Caco-2 (cell line): Measurements from ENCODE around the gene NUMBL. TPM values are rescaled to one million over a fixed set of nuclear protein-coding genes. Genes with fewer than 3 reads are reported as not detected.

Experiments used
- BruUV-seq: library from RNA; stranded (reverse); fragments of 400-500 nt; replicated peaks from 2 replicates; lab custom pipeline; 2021; lab: Mats Ljungman, UMichigan
- CTCF ChIA-PET: fragments of 300-600 bp; sonication (Branson Sonifier 250); formaldehyde crosslinking; loops from one replicate; lab custom pipeline; 2022; ENCODE audit warnings: antibody characterized with exemption; lab: Charles Lee
- POLR2A ChIA-PET: fragments of 300-600 bp; sonication (Branson Sonifier 250); formaldehyde crosslinking; loops from one replicate; lab custom pipeline; 2022; ENCODE audit warnings: antibody characterized with exemption; lab: Charles Lee
- DNase-seq, 2 experiments: peaks; one replicate each; pipeline versions ENCODE4 v3.0.0 to v3.0.0-alpha.2; 2020 to 2022
- H3K27me3 ChIP-seq: replicated peaks from 2 replicates; pipeline ENCODE4 v1.6.0; 2011; ENCODE audit warnings: low read length; ENCODE audit not compliant: control insufficient read depth, insufficient read depth
- H3K36me3 ChIP-seq: 2 replicates; pipeline ENCODE4 v1.5.1; 2011; ENCODE audit warnings: low read length; ENCODE audit not compliant: control insufficient read depth, insufficient read depth
- H3K4me1 ChIP-seq: fragments of 250-450 bp; sonication (Bioruptor Pico); 2 replicates; pipeline ENCODE4 v1.5.1; 2020; ENCODE audit warnings: mild to moderate bottlenecking
- H3K4me3 ChIP-seq: 2 replicates; pipeline ENCODE4 v1.5.1; 2011; ENCODE audit warnings: low read depth, mild to moderate bottlenecking, control low read depth, low read length
- H3K9me3 ChIP-seq: fragments of 250-450 bp; sonication (Bioruptor Pico); 2 replicates; pipeline ENCODE4 v1.5.1; 2020; ENCODE audit warnings: mild to moderate bottlenecking, moderate library complexity
- H3K27ac Mint-ChIP-seq: one replicate; pipeline ENCODE4 v1.8.0; 2022; ENCODE audit warnings: mixed read lengths; ENCODE audit not compliant: unreplicated experiment
- H3K27me3 Mint-ChIP-seq: one replicate; pipeline ENCODE4 v1.8.0; 2022; ENCODE audit warnings: mixed read lengths; ENCODE audit not compliant: insufficient read depth, unreplicated experiment
- H3K36me3 Mint-ChIP-seq: one replicate; pipeline ENCODE4 v1.8.0; 2022; ENCODE audit warnings: mild to moderate bottlenecking, mixed read lengths; ENCODE audit not compliant: insufficient read depth, unreplicated experiment
- H3K4me1 Mint-ChIP-seq: one replicate; pipeline ENCODE4 v1.8.0; 2022; ENCODE audit warnings: low read depth, mixed read lengths; ENCODE audit not compliant: unreplicated experiment
- H3K4me3 Mint-ChIP-seq: one replicate; pipeline ENCODE4 v1.8.0; 2022; ENCODE audit warnings: mild to moderate bottlenecking, moderate library complexity, mixed read lengths; ENCODE audit not compliant: unreplicated experiment
- H3K9me3 Mint-ChIP-seq: one replicate; pipeline ENCODE4 v1.8.0; 2022; ENCODE audit warnings: mixed read lengths; ENCODE audit not compliant: unreplicated experiment
- intact Hi-C: fragments of 100-400 bp; cut with micrococcal nuclease; formaldehyde crosslinking; loops from one replicate; pipeline ENCODE4 v1.10.0; 2022; ENCODE audit not compliant: unreplicated experiment
- total RNA-seq: library from RNA; stranded (reverse); gene quantifications from 2 replicates; pipeline ENCODE4 v1.2.3, GENCODE V29; 2022
- TF ChIP-seq, protein P1 (sequence below), 2 experiments: fragments of 200-600 bp in 1 of 2; IDR thresholded peaks; 1 replicate in 1 of 2; 2 replicates in 1 of 2; pipeline versions ENCODE4 v1.5.1 to v1.8.0; 2011 to 2022; ENCODE audit warnings: antibody characterized with exemption in 1 of 2, control low read depth in 1 of 2, inconsistent platforms in 1 of 2, low read depth in 1 of 2, low read length in 1 of 2, mild to moderate bottlenecking in 1 of 2, moderate library complexity in 1 of 2; ENCODE audit not compliant: insufficient read depth in 1 of 2, severe bottlenecking in 1 of 2, unreplicated experiment in 1 of 2

The NUMBL gene
- total RNA-seq, 1 experiment from 2014 or later: 22.0 TPM

DNA sequence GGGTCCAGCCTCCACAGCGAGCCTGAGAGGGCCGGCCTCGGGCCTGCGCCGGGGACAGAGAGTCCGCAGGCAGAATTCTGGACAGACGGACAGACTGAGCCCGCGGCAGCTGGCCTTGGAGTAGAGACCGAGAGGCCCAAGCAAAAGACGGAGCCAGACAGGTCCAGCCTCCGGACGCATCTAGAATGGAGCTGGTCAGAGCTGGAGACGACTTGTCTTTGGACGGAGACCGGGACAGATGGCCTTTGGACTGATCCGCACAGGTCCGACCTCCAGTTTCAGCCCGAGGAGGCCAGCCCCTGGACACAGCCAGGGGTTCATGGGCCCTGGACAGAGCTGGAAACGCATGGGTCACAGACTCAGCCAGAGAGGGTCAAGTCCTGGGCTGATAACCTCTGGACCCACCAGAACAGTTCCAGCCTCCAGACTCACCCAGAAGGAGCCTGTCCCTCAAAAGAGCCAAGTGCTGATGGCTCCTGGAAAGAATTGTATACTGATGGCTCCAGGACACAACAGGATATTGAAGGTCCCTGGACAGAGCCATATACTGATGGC is 27.0 kb upstream of the NUMBL start:
- peaks cover 73% of the 10 kb centered on the region for H3K36me3 Mint-ChIP-seq
- intact Hi-C loops: loop anchor here (2.0 kb wide), 1 partner anchor 81 kb away; the partner anchor contains the start of gene EGLN2
- no peaks in the 10 kb centered on the region for H3K9me3 ChIP-seq
- H3K27ac Mint-ChIP-seq: peak overlapping the region; percentile 93
- H3K4me3 ChIP-seq: peak overlapping the region; percentile 71
- H3K27me3 Mint-ChIP-seq: no peaks in the 10 kb centered on the region
- H3K36me3 ChIP-seq: peaks cover 4% of the 10 kb centered on the region
- H3K4me3 Mint-ChIP-seq: peak overlapping the region; percentile 84
- no peaks in the 10 kb centered on the region for H3K27me3 ChIP-seq
- peaks cover 18% of the 10 kb centered on the region for H3K4me1 Mint-ChIP-seq
- ChIA-PET POLR2A (interaction anchor here (0.6 to 2.4 kb wide), 16 partner anchors 8 to 509 kb away, joined by 3 to 33 read pairs (median 4); partner anchors contain the start of genes ACTMAP, EGLN2, NUMBL and RAB4B), CTCF (interaction anchor here (0.5 to 1.4 kb wide), 3 partner anchors 16 to 54 kb away, joined by 3 to 4 read pairs (median 3); no protein-coding TSS in a partner anchor)
- H3K4me1 ChIP-seq: peaks cover 6% of the 10 kb centered on the region; the same call in 1 of the 2 replicates
- H3K9me3 Mint-ChIP-seq: no peaks in the 10 kb centered on the region
- TF ChIP-seq, protein P1, sequence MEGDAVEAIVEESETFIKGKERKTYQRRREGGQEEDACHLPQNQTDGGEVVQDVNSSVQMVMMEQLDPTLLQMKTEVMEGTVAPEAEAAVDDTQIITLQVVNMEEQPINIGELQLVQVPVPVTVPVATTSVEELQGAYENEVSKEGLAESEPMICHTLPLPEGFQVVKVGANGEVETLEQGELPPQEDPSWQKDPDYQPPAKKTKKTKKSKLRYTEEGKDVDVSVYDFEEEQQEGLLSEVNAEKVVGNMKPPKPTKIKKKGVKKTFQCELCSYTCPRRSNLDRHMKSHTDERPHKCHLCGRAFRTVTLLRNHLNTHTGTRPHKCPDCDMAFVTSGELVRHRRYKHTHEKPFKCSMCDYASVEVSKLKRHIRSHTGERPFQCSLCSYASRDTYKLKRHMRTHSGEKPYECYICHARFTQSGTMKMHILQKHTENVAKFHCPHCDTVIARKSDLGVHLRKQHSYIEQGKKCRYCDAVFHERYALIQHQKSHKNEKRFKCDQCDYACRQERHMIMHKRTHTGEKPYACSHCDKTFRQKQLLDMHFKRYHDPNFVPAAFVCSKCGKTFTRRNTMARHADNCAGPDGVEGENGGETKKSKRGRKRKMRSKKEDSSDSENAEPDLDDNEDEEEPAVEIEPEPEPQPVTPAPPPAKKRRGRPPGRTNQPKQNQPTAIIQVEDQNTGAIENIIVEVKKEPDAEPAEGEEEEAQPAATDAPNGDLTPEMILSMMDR (IDR thresholded peaks at IDR 0.05; ENCODE audit: insufficient read depth in 1 of 2, low read depth in 1 of 2, low read length in 1 of 2, severe bottlenecking in 1 of 2, unreplicated experiment in 1 of 2): no peak
- peak in 1 of 2 experiments; percentile 66 for DNase-seq
- TSS peak; percentile 34 for BruUV-seq

DNA sequence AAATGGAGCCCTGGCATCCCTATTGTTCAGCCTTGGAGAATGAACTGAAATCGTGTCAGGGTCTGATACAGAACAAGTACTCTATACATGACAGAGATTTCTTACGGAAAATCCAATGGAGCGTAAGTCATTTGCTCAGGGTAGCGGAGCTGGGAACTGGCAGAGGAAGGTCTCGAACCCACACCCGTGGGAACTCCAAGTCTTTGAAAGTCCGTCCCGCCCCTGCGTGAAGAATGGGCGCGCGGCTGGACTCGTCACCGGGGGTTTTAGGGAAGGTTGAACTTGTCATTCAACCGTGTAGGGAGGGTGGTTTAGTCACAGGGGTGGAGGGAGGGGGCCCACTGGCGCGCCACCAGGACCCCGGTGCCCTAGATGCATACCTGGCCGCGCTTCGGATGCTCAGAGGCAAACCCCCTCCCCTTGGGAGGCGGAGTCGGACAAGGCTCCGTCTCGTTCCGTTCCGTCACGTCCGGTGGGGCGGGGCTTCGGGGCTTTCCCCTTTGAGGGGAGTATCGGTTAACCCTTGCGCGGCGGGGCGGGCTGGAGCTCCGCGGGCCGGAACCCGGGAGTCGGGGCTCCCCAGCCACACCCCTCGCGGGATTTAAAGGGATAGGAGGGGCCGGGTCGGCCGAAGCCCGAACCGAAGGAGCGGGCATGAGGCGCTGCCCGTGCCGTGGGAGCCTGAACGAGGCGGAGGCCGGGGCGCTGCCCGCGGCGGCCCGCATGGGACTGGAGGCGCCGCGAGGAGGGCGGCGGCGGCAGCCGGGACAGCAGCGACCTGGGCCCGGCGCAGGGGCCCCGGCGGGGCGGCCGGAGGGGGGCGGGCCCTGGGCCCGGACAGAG is 26.3 kb upstream of the NUMBL start, which contains the start of the genes COQ8B and ITPKC:
Gene COQ8B (minus strand): TSS at position 405 of the 843 bp plus-strand sequence. CDS start 2,254 bp downstream, outside the sequence.
Gene ITPKC (plus strand): TSS at position 631 of the 843 bp plus-strand sequence. CDS start 24 bp downstream, at position 655.
- POLR2A ChIA-PET: interaction anchor here (0.5 to 2.4 kb wide), 20 partner anchors 9 to 509 kb away, joined by 3 to 33 read pairs (median 4); partner anchors contain the start of genes ACTMAP, EGLN2, NUMBL and RAB4B
- Histone ChIP-seq H3K36me3 (peaks cover 3% of the 10 kb centered on the region), H3K27me3 (no peaks in the 10 kb centered on the region), H3K9me3 (no peaks in the 10 kb centered on the region), H3K4me1 (peaks cover 6% of the 10 kb centered on the region; the same call in 1 of the 2 replicates), H3K4me3 (peak within 1 kb of the TSS; percentile 71)
- CTCF ChIA-PET: interaction anchor here (0.5 to 1.4 kb wide), 2 partner anchors 17 to 53 kb away, joined by 3 to 4 read pairs; no protein-coding TSS in a partner anchor
- Mint-ChIP-seq H3K4me1 (peaks cover 18% of the 10 kb centered on the region), H3K27me3 (no peaks in the 10 kb centered on the region), H3K36me3 (peaks cover 67% of the 10 kb centered on the region), H3K4me3 (peak within 1 kb of the TSS; percentile 84), H3K27ac (peak within 1 kb of the TSS; percentile 93), H3K9me3 (no peaks in the 10 kb centered on the region)
- intact Hi-C loops: loop anchor here (1.0 to 2.0 kb wide), 3 partner anchors 35 to 82 kb away; partner anchors contain the start of genes EGLN2 and SNRPA
- peak; percentile 100 for DNase-seq
- TF ChIP-seq, protein P1 (IDR thresholded peaks at IDR 0.05; ENCODE audit: insufficient read depth in 1 of 2, low read depth in 1 of 2, low read length in 1 of 2, severe bottlenecking in 1 of 2, unreplicated experiment in 1 of 2): no peak
- BruUV-seq: TSS peak; percentile 79
